GM12878 (cell line): Measurements from ENCODE around the gene ZNF827. TPM values are rescaled to one million over a fixed set of nuclear protein-coding genes. Genes with fewer than 3 reads are reported as not detected.

Experiments
- ATAC-seq: fragments of 200-7000 bp; cut with Tn5 transposase; 3 replicates; pipeline ENCODE4 v1.9.1; 2020; ENCODE audit warnings: mild to moderate bottlenecking, moderate library complexity
- BruUV-seq: library from RNA; stranded (reverse); fragments of 400-500 nt; replicated peaks from 2 replicates; lab custom pipeline; 2021; lab: Mats Ljungman, UMichigan
- CTCF ChIA-PET: fragments of 300-600 bp; sonication (Branson Sonifier 250); formaldehyde crosslinking; extraction: SDS; loops from one replicate; lab custom pipeline; 2021; ENCODE audit warnings: inconsistent platforms; lab: Yijun Ruan, JAX
- POLR2A ChIA-PET: fragments of 350-600 bp; formaldehyde crosslinking; extraction: SDS; loops from one replicate; lab custom pipeline; 2021; ENCODE audit warnings: inconsistent platforms; lab: Charles Lee
- RAD21 ChIA-PET: fragments of 300-600 bp; sonication (Branson Sonifier 250); formaldehyde crosslinking; loops from one replicate; lab custom pipeline; 2023; ENCODE audit warnings: antibody characterized with exemption; ENCODE audit not compliant: unreplicated experiment; lab: Charles Lee
- SMC1A ChIA-PET: fragments of 300-600 bp; sonication (Branson Sonifier 250); formaldehyde crosslinking; loops from one replicate; lab custom pipeline; 2023; ENCODE audit not compliant: unreplicated experiment, uncharacterized antibody; lab: Charles Lee
- DNase-seq: peaks from one replicate; pipeline ENCODE4 v3.0.0-alpha.2; 2011; ENCODE audit warnings: low read depth, low spot score
- FAIRE-seq: peaks from 3 replicates; lab custom pipeline; 2011; peaks lifted over from hg19 to GRCh38; lab: Jason Lieb, UNC
- H2AFZ ChIP-seq: 2 replicates; pipeline ENCODE4 v1.6.0; 2011; ENCODE audit warnings: low read depth, low read length, control low read depth; ENCODE audit not compliant: control insufficient read depth
- H3K27ac ChIP-seq: 2 replicates; pipeline ENCODE4 v1.5.1; 2011; ENCODE audit warnings: control low read depth; ENCODE audit not compliant: control insufficient read depth, insufficient read depth
- H3K27me3 ChIP-seq, 2 experiments: replicated peaks in 1 of 2; 2 replicates each; pipeline versions ENCODE4 v1.6.0 to v1.6.1; 2011; ENCODE audit warnings: low read length in 1 of 2; ENCODE audit not compliant: control insufficient read depth in 2 of 2, insufficient read depth in 2 of 2
- H3K36me3 ChIP-seq, 2 experiments: 2 replicates each; pipeline ENCODE4 v1.5.1; 2011; ENCODE audit warnings: low read length in 1 of 2; ENCODE audit not compliant: control insufficient read depth in 2 of 2, insufficient read depth in 2 of 2
- H3K4me1 ChIP-seq: 2 replicates; pipeline ENCODE4 v1.6.1; 2011; ENCODE audit warnings: mild to moderate bottlenecking, low read length, moderate library complexity, mixed read lengths; ENCODE audit not compliant: control insufficient read depth, insufficient read depth
- H3K4me2 ChIP-seq: 2 replicates; pipeline ENCODE4 v1.6.0; 2011; ENCODE audit warnings: control low read depth; ENCODE audit not compliant: control insufficient read depth, insufficient read depth
- H3K4me3 ChIP-seq: fragments of 200-600 bp; sonication (generic); 2 replicates; pipeline ENCODE4 v1.5.1; 2016
- H3K79me2 ChIP-seq: 2 replicates; pipeline ENCODE4 v1.6.0; 2011; ENCODE audit warnings: low read length; ENCODE audit not compliant: control insufficient read depth, insufficient read depth
- H3K9ac ChIP-seq: 2 replicates; pipeline ENCODE4 v1.8.0; 2011; ENCODE audit warnings: low read length, control low read depth, mixed read lengths; ENCODE audit not compliant: control insufficient read depth, insufficient read depth
- H3K9me3 ChIP-seq: replicated peaks from 3 replicates; pipeline ENCODE4 v1.5.1; 2011; ENCODE audit warnings: mild to moderate bottlenecking, low read length; ENCODE audit not compliant: control insufficient read depth, insufficient read depth
- H4K20me1 ChIP-seq: 2 replicates; pipeline ENCODE4 v1.6.0; 2011; ENCODE audit not compliant: control insufficient read depth, insufficient read depth
- ELK1 ChIP-seq: IDR thresholded peaks from 2 replicates; pipeline ENCODE4 v1.6.1; 2012; ENCODE audit warnings: low read depth, low read length, improper control_type of control experiment
- ESRRA ChIP-seq: IDR thresholded peaks from 2 replicates; pipeline ENCODE4 v1.6.1; 2012; ENCODE audit warnings: mild to moderate bottlenecking, low read length, improper control_type of control experiment
- HCFC1 ChIP-seq: fragments of 150-350 bp; IDR thresholded peaks from 2 replicates; pipeline ENCODE4 v1.6.1; 2014; ENCODE audit warnings: low read length
- IKZF1 ChIP-seq: fragments of 450-650 bp; conservative IDR thresholded peaks from 2 replicates; pipeline ENCODE4 v1.6.1; 2017; ENCODE audit warnings: antibody characterized with exemption, mild to moderate bottlenecking
- MTA2 ChIP-seq: fragments of 450-650 bp; IDR thresholded peaks from 2 replicates; pipeline ENCODE4 v1.6.1; 2016; ENCODE audit warnings: low read depth, mild to moderate bottlenecking, moderate library complexity
- MYB ChIP-seq: fragments of 150-350 bp; IDR thresholded peaks from 2 replicates; pipeline ENCODE4 v1.6.1; 2014; ENCODE audit warnings: mild to moderate bottlenecking, low read depth, low read length, borderline replicate concordance
- NFIC ChIP-seq: IDR thresholded peaks from 2 replicates; pipeline ENCODE4 v1.6.1; 2012; ENCODE audit warnings: low read depth, mild to moderate bottlenecking, inconsistent platforms, low read length, moderate library complexity
- NR2C2 ChIP-seq: IDR thresholded peaks from 2 replicates; pipeline ENCODE4 v1.6.1; 2011; ENCODE audit warnings: borderline replicate concordance, low read depth; ENCODE audit not compliant: control insufficient read depth, insufficient read length
- RELA ChIP-seq: fragments of 450-650 bp; IDR thresholded peaks from 2 replicates; pipeline ENCODE4 v1.8.0; 2014; ENCODE audit warnings: borderline replicate concordance; ENCODE audit not compliant: partially characterized antibody
- SP1 ChIP-seq: IDR thresholded peaks from one replicate; pipeline ENCODE4 v1.6.1; 2011; ENCODE audit warnings: low read depth, low read length
- SPI1 ChIP-seq: IDR thresholded peaks from 2 replicates; pipeline ENCODE4 v1.6.1; 2011; ENCODE audit warnings: low read depth, mild to moderate bottlenecking, low read length, moderate library complexity, borderline replicate concordance; ENCODE audit not compliant: insufficient read depth
- STAT3 ChIP-seq: IDR thresholded peaks from 2 replicates; pipeline ENCODE4 v1.6.1; 2011; ENCODE audit warnings: low read depth, low read length, improper control_type of control experiment
- WGBS: methylation state at CpG from one replicate; pipeline ENCODE4 v1.1.6; 2016; ENCODE audit warnings: low lambda C conversion rate; ENCODE audit not compliant: insufficient replicate concordance, insufficient coverage; ENCODE audit errors: missing lambda C conversion rate; 5-methylcytosine and 5-hydroxymethylcytosine counted together
- in situ Hi-C: fragments of 300-500 bp; cut with MboI; formaldehyde crosslinking; loops from 9 replicates; pipeline ENCODE4 v1.14.3; 2018; ENCODE audit warnings: mixed read lengths
- intact Hi-C: fragments of 100-400 bp; cut with micrococcal nuclease; formaldehyde crosslinking; loops from one replicate; pipeline ENCODE4 v1.14.2; 2022; ENCODE audit not compliant: unreplicated experiment
- polyA plus RNA-seq, 11 experiments: library from polyadenylated mRNA; depleted of rRNA in 4 of 11; unstranded in 6 of 11; stranded (reverse) in 5 of 11; fragments of >200 nt; fragmentation: Nextera tagmentation in 4 of 11; fragmentation: Illumina TruSeq in 1 of 11; extraction: Ambion mirVana in 4 of 11; extraction: Trizol in 1 of 11; gene quantifications; 1 replicate in 1 of 11; 2 replicates in 10 of 11; pipeline versions ENCODE4 v1.2.1 to v1.2.3, GENCODE V29; 2011 to 2016; ENCODE audit warnings: inconsistent platforms in 2 of 11, missing spikeins in 2 of 11, low read depth in 1 of 11
- total RNA-seq, 4 experiments: library from RNA; depleted of rRNA in 3 of 4; stranded (reverse); fragments of >200 nt in 3 of 4; fragmentation: Illumina TruSeq in 1 of 4; extraction: Trizol in 1 of 4; gene quantifications; 2 replicates each; pipeline versions ENCODE4 v1.2.1 to v1.2.3, GENCODE V29; 2013 to 2021
- TF ChIP-seq, protein P1 (sequence below), 3 experiments: IDR thresholded peaks in 2 of 3; conservative IDR thresholded peaks in 1 of 3; 2 replicates each; pipeline ENCODE4 v1.5.1; 2011; ENCODE audit warnings: low read depth in 3 of 3, low read length in 3 of 3, mild to moderate bottlenecking in 3 of 3, control low read depth in 2 of 3, moderate library complexity in 2 of 3, inconsistent platforms in 1 of 3, mixed read lengths in 1 of 3; ENCODE audit not compliant: control insufficient read depth in 2 of 3, insufficient read depth in 1 of 3; ENCODE audit errors: extremely low read depth in 1 of 3
- TF ChIP-seq, protein P2 (sequence below): fragments of 450-650 bp; IDR thresholded peaks from 2 replicates; pipeline ENCODE4 v1.6.1; 2016; ENCODE audit warnings: mild to moderate bottlenecking

ZNF827 gene
- total and polyA plus RNA-seq, 10 of the 15 experiments (the other 5 are each of a cell fraction or from before 2014, with no cell fraction given) = 3.8 to 31.5 (median 13.6) TPM

DNA sequence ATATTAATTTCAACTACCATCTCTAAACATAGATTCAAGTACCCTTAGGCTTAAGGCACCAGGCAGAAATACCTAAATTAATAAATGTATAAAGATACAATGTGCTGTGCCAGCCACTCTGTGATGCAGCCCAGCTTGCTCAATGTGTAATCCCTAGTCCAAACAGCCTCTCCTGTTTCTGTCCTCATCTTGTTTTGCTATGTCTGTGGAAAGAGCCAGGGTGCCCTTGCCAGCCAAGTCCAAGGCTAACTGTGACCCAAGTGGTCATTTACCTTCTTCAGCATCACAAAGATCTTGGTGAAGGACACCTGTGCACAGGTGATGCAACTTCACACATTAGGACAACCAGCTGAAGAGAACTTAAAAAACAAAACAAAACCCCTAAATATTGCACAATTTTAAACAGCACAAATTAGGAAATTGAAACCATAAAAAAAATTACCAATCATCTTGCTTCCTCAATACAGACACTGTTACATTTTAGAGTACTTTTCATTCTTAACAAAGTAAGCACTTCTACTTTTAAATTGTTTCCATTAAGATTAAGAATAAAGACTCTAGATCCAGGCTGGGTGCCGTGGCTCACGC, 169.1 kb downstream of the ZNF827 start (continued):
- TF ChIP-seq ELK1 (no peak), STAT3 (no peak), SP1 (no peak), NFIC (no peak), RELA (no peak)

DNA sequence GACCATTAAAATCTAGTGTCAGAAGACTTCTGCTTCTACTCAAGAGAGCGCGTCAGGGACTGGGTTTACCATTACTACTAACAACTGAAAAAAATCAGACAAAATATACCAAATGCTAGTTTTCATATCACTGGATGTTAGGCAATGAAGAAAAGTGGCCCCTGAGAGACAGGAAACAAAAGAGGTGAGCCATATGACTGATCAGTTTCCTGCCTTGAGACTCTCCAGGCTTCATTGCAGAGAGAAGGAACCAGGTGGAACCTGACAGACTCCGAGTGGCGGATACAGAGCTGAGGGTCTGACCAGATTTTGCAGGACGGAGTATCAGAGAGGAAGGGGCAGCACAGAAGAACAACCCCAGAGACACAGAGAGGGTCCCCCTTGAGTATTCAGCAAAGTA, 172.3 kb downstream of the ZNF827 start:
- H3K27ac ChIP-seq = no peak overlapping the region
- no peaks in the 10 kb centered on the region for H4K20me1 ChIP-seq
- no peak for DNase-seq
- H3K9ac ChIP-seq = no peak overlapping the region
- SMC1A ChIA-PET = no interaction called here
- FAIRE-seq = no peak
- no peaks in the 10 kb centered on the region for H3K79me2 ChIP-seq
- POLR2A ChIA-PET = no interaction called here
- intact Hi-C loops (no loop called here), in situ Hi-C loops (no loop called here)
- RAD21 ChIA-PET = no interaction called here
- BruUV-seq = no TSS peak
- TF ChIP-seq SPI1 = no peak
- TF ChIP-seq, protein P1, sequence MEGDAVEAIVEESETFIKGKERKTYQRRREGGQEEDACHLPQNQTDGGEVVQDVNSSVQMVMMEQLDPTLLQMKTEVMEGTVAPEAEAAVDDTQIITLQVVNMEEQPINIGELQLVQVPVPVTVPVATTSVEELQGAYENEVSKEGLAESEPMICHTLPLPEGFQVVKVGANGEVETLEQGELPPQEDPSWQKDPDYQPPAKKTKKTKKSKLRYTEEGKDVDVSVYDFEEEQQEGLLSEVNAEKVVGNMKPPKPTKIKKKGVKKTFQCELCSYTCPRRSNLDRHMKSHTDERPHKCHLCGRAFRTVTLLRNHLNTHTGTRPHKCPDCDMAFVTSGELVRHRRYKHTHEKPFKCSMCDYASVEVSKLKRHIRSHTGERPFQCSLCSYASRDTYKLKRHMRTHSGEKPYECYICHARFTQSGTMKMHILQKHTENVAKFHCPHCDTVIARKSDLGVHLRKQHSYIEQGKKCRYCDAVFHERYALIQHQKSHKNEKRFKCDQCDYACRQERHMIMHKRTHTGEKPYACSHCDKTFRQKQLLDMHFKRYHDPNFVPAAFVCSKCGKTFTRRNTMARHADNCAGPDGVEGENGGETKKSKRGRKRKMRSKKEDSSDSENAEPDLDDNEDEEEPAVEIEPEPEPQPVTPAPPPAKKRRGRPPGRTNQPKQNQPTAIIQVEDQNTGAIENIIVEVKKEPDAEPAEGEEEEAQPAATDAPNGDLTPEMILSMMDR (IDR thresholded peaks at IDR 0.05 in 2 of 3, conservative IDR thresholded peaks at IDR 0.05 in 1 of 3; ENCODE audit: control insufficient read depth in 2 of 3, extremely low read depth in 1 of 3, insufficient read depth in 1 of 3, low read depth in 3 of 3, low read length in 3 of 3) = no peak
- no peak for TF ChIP-seq IKZF1
- no peak for TF ChIP-seq MTA2
- no peak for TF ChIP-seq ESRRA
- TF ChIP-seq NR2C2 = no peak
- TF ChIP-seq MYB = no peak
- TF ChIP-seq, protein P2, sequence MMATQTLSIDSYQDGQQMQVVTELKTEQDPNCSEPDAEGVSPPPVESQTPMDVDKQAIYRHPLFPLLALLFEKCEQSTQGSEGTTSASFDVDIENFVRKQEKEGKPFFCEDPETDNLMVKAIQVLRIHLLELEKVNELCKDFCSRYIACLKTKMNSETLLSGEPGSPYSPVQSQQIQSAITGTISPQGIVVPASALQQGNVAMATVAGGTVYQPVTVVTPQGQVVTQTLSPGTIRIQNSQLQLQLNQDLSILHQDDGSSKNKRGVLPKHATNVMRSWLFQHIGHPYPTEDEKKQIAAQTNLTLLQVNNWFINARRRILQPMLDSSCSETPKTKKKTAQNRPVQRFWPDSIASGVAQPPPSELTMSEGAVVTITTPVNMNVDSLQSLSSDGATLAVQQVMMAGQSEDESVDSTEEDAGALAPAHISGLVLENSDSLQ = no peak
- TF ChIP-seq HCFC1 = no peak
- no peaks in the 10 kb centered on the region for H3K27me3 ChIP-seq
- H3K4me1 ChIP-seq = 0 out of 2 replicates have a peak, but pooled peaks cover under 1% of the 10 kb centered on the region
- H3K9me3 ChIP-seq = peaks cover 4% of the 10 kb centered on the region; the same call in 2 of the 3 replicates
- 96% methylated on average over 5 of the region's 5 CpGs for WGBS
- ATAC-seq = no peak
- H3K36me3 ChIP-seq = peaks cover 19 to 34% of the 10 kb centered on the region in 2 experiments
- H3K4me3 ChIP-seq = no peak overlapping the region
- H3K4me2 ChIP-seq = no peak overlapping the region
- CTCF ChIA-PET = no interaction called here
- H2AFZ ChIP-seq = no peak overlapping the region
